Epithelial cell of prostate (primary cell): ENCODE data around the gene CD8A.
"Not testable (repeated sequence)": the region's sequence is repeated elsewhere in the genome, so short reads cannot be mapped to it uniquely, and the experiment has no call there.

Source experiments
- DNase-seq: peaks from one replicate; pipeline ENCODE4 v3.0.0-alpha.2; 2011; ENCODE audit warnings: low read depth, low spot score
- H3K27ac ChIP-seq: fragments of 450-650 bp; 2 replicates; pipeline ENCODE4 v1.5.1; 2017; ENCODE audit warnings: mild to moderate bottlenecking

CD8A gene

GRCh38 chr2:86790676-86791572 lies at the start of gene CD8A:
Gene CD8A, minus strand, starts transcription at chr2:86790913. Its CDS starts 88 bp downstream, at chr2:86790825.
- no peak within 1 kb of the TSS for H3K27ac ChIP-seq
- no peak for DNase-seq

- not testable (repeated sequence) for DNase-seq, H3K27ac ChIP-seq
These were observed 49.3 kb upstream of the CD8A start for GRCh38 chr2:86839871-86840548.

DNA sequence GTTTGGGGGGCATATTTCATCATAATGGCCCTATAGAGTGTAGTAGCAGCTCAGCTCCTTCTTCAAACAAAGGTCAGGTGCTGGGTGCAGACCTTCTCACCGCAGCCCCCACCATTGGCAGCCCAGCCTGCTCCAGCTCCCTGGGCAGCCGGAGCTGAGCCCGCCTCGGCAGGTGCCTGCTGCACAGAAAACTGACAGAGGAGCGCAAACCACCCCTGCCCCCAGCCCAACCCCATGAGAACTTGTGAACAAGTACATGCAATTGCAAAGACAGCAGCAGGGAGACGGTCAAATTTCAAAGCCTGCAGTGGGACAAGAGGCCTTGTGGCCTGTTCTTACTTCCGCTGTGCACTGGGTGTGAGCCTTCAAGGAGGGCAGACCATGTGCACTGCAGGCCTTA lies 48.7 kb upstream of the CD8A start:
- not testable (repeated sequence) for DNase-seq, H3K27ac ChIP-seq

- not testable (repeated sequence) for DNase-seq
These were observed 47.0 kb upstream of the CD8A start for GRCh38 chr2:86837714-86838113.

DNA sequence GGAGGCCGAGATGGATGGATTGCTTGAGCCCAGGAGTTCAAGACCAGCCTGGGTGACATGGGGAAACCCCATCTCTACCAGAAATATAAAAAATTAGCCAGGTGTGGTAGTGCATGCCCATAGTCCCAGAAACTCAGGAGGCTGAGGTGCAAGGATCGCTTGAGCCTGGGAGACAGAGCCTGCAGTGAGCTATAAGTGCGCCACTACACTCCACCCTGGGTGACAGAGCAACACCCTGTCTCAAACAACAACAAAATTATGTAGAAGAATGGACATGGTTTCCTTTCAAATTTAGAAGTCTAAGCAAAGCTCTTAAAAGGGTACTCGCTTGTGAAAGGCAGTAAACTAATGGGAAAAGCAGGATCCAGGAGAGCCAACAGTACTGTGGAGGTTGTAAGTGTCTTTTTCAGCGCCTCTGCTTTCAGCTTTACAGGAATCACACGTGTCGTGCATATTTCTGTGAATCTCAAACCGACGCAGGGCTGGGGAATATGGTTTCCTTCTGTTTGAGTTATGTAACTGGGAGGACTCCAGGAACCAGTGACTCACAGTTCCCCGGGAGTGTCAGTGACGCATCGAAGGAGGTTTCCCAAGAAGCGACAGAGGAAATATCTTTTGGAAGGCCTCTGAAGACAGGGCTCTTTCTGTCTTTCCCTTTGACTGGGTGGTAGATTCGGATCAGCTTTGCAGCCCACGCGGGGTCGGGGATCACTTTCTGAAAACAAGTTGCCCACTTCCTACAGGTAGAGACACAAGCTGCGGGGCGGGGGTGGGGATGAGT lies 46.4 kb upstream of the CD8A start:
- H3K27ac ChIP-seq, result peak overlapping the region; percentile 38

More at GRCh38 chr2:86837714-86838113, 47.0 kb upstream of the CD8A start:
- H3K27ac ChIP-seq, result not testable (repeated sequence)

DNA sequence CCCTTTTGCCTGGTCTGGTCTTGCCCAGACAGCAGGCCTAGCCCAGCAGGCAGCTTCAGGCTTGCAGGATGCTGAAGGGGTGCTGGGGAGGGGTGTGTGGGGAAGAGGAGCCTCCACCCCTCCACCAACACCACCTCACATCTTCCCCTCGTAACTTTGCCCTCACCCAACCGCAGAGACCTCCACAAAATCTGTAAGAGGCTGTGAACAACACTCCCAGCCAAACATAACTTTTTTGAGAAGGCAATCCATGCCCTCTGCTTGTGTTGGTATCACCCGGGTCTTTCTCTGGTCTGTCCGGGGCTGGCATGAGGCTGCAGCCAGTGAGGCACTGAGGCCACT lies 44.8 kb upstream of the CD8A start:
- H3K27ac ChIP-seq, DNase-seq: not testable (repeated sequence)

More for the DNA sequence above, 46.4 kb upstream of the CD8A start:
- DNase-seq, result peak; percentile 41

DNA sequence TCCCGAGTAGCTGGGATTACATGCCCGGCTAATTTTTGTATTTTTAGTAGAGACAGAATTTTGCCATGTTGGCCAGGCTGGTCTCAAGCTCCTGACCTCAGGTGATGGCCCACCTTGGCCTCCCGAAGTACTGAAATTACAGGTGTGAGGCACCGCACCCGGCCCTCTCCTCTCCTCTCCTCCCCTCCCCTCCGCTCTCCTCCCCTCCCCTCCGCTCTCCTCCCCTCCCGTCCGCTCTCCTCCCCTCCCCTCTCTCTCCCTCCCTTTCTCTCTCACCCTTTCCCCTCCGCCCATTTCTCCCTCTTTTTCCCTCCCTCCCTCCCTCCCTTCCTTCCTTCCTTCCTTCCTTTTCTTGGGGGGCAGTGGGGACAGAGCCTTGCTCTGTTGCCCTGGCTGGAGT lies 42.6 kb upstream of the CD8A start:
- no peak for DNase-seq
- no peak overlapping the region for H3K27ac ChIP-seq

DNA sequence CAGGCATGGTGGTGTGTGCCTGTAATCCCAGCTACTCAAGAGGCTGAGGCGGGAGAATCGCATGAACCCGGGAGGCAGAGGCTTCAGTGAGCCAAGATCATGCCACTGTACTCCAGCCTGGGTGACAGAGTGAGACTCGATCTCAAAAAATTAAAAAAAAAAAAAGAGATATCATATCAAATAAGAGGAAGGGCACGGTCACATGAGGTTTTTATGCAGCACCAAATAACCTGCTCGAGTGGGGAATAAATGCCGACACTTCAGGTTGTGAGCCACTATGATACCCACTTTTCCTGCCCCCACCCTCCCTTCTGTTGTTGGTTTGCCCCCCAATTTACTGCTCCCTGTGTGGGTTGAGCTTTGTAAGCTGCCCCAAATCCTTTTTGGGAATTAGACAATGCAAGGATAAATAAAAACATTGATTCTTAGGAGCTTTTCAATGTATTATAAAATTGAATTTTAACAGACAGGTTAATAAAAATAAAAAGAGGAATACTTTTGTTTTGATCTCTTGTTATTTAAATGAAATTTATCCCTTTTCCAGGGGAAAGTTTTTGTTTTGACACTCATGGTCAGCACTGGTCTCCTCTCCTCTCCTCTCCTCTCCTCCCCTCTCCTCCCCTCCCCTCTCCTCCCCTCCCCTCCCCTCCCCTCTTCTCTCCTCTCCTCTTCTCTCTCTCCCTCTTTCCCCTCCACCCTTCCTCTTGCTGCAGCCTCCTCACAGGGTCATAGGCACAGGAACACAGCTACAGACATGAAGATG lies 41.8 kb upstream of the CD8A start:
- no peak overlapping the region for H3K27ac ChIP-seq
- DNase-seq, result no peak

- no peak overlapping the region for H3K27ac ChIP-seq
- DNase-seq, result no peak
These were observed 40.8 kb upstream of the CD8A start for GRCh38 chr2:86831537-86831936.

DNA sequence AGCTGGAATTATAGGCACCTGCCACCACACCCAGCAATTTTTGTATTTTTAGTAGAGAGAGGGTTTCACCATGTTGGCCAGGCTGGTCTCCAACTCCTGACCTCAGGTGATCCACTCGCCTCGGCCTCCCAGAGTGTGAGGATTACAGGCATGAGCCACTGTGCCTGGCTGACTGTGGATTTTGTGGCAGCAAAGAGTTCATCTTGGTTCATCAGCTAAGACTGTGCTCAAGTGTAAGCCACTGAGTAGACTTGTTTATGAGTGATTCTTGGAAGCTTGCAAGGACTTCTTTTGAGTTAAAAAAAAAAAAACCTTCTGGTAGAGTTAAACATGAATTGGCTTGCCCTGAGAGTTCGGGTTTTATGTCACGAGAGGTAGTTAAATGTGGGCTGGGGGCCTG lies 36.2 kb upstream of the CD8A start:
- no peak for DNase-seq
- no peak overlapping the region for H3K27ac ChIP-seq

- H3K27ac ChIP-seq, result no peak overlapping the region
- DNase-seq, result no peak
These were observed 35.1 kb upstream of the CD8A start for GRCh38 chr2:86825693-86826381.

DNA sequence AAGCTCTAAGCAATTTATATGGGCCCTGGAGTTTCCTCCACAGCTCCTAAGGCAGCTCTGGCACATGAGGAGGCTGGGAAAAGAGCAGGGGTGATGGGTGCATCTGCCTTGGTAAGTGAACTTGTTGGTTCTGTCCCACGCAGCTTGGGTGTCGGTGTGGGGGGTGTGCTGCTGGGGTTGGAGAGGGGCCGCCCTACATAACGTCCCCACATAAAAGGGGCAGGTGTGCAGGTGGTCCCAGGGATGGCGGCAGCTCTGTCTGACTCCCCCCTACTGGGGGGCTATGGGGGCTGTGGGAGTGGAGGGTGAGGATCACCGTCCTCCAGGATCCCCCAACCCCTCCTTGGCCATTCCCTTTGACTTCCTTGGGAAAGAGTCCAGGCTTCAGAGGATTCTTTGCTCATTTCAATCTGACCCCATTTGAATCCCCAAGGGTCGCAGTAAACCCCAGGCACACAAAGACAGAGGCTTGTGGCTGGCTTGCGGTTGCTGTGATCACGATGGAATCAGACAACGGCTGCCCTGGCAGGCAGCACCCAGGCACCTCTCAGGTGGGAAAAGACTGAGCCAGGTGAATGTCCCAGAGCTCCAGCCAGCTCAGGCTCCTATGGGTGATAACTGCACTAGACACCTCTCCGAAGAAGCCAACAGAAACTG lies 34.5 kb upstream of the CD8A start:
- no peak overlapping the region for H3K27ac ChIP-seq
- no peak for DNase-seq

DNA sequence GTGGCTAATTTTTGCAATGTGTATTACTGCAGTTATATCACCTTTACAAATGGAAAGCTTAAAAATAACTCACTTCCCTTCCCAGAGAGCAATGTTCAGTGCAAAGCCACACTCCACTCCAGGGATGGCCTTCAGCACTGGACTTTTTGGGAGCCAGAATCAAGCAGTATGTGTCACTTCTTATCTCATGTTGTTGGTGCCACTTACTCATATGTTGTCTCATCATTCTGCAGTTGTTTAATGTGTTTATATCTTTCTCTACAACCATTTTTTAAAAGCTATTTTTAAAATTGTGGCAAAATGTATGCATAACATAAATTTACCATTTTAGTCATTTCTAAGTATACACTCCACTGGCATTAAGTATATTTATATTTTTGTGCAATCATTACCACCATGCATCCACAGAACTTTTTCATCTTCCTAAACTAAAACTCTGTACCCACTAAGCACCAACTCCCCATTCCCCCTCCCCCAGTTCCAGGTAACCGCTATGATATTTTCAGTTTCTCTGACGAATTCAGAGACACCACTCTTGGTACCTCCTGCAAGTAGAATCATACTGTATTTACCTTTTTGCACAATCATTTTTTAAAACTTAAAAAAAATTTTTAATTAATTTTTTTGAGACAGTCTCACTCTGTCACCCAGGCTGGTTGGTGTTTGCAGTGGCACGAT lies 32.1 kb upstream of the CD8A start:
- H3K27ac ChIP-seq, result no peak overlapping the region
- DNase-seq, result no peak

DNA sequence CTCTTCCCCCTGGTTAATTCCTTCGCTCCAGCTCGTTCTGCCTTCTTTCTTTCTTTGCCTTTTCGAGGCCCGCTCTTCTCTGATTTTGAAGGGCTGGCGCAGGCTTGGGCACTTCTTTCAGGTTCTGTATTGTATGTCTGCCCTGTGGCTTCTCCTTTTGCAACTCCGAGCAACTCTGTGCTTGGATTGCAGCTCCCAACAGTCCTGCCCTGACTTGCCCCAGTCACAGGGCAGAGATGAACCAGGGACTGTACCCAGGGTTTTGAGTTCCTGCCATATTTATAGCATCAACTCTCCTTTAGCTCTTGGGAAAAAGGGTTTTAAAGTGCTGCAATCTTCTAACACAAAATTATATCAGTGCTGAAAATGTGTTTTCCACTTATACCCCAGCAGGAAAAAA lies 31.1 kb upstream of the CD8A start:
- peak overlapping the region; percentile 63 for H3K27ac ChIP-seq
- DNase-seq, result no peak

- H3K27ac ChIP-seq, result peak overlapping the region; percentile 63
- no peak for DNase-seq
These were observed 30.6 kb upstream of the CD8A start for GRCh38 chr2:86821306-86821705.

DNA sequence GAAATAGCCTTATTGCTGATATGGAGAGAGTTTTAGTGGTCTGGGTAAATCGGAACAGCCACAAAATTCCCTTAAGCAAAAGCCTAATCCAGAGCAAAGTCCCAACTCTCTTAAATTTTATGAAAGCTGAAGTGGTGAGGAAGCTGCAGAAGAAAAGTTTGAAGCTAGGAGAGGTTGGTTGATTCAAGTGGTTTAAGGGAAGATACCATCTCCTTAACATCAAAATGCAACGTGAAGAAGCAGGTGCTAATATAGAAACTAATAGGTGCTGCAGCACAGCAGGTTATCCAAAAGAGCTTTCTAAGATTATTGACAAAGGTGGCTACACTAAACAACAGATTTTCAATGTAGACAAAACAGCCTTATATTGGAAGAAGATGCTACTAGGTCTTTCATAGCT lies 28.2 kb upstream of the CD8A start:
- DNase-seq, result no peak
- H3K27ac ChIP-seq, result no peak overlapping the region

GRCh38 chr2:86818114-86818801 lies 27.5 kb upstream of the CD8A start:
- H3K27ac ChIP-seq, result no peak overlapping the region
- no peak for DNase-seq

DNA sequence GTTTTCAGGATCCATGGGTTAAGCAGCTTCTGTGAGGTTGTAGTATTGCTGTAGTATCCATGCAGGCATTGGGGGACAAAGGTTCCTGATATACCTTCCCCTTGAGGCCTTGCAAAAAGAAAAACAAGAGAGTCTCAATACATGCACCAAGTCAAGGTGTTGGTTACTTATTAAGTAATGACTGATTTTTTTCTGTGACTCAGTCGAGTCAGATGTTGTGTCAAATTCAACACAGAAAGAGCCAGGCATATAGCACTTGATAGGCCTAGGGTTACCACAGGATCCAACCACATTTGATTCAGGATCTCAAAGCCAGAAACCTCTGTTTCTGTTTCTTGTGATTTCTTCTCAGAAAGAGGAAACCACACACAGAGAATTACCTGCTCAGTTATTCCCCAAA lies 24.9 kb upstream of the CD8A start:
- DNase-seq, result no peak
- no peak overlapping the region for H3K27ac ChIP-seq
